Tibial nerve (tissue), 4 donors: ENCODE measurements around the gene KRTAP5-1. TPM values are rescaled to one million over a fixed set of nuclear protein-coding genes. Genes with fewer than 3 reads are reported as not detected.

ENCODE experiments used
- DNase-seq, 2 donors: peaks; one replicate each; pipeline ENCODE4 v3.0.0-alpha.2; 2019; ENCODE audit warnings: low spot score in 2 of 2
- H3K27ac ChIP-seq, 4 donors: fragments of 200-600 bp; sonication (generic) in 3 of 4; one replicate each; pipeline ENCODE4 v1.5.1; 2017 to 2019; ENCODE audit warnings: mild to moderate bottlenecking in 1 of 4
- H3K27me3 ChIP-seq, 2 donors: fragments of 200-600 bp; sonication (generic) in 1 of 2; one replicate each; pipeline versions ENCODE4 v1.5.1 to v1.6.0; 2017 to 2019
- H3K36me3 ChIP-seq, 3 donors: fragments of 200-600 bp; sonication (generic); one replicate each; pipeline ENCODE4 v1.5.1; 2018 to 2019
- H3K4me1 ChIP-seq, 4 donors: fragments of 200-600 bp; sonication (generic) in 3 of 4; one replicate each; pipeline ENCODE4 v1.5.1; 2017 to 2019
- H3K4me3 ChIP-seq, 4 donors: fragments of 200-600 bp; sonication (generic) in 3 of 4; one replicate each; pipeline ENCODE4 v1.5.1; 2017 to 2019; ENCODE audit warnings: mild to moderate bottlenecking in 1 of 4, moderate library complexity in 1 of 4
- H3K9me3 ChIP-seq, 4 donors: fragments of 200-600 bp; sonication (generic) in 3 of 4; one replicate each; pipeline ENCODE4 v1.5.1; 2017 to 2019
- EP300 ChIP-seq, 2 donors: sonication (generic); formaldehyde crosslinking; IDR thresholded peaks; one replicate each; pipeline ENCODE4 v1.6.1; 2017; ENCODE audit warnings: antibody characterized with exemption in 2 of 2, mild to moderate bottlenecking in 1 of 2
- POLR2A ChIP-seq, 2 donors: fragments of 450-650 bp; IDR thresholded peaks; one replicate each; pipeline ENCODE4 v1.6.1; 2017; ENCODE audit warnings: antibody characterized with exemption in 2 of 2, mild to moderate bottlenecking in 2 of 2, moderate library complexity in 2 of 2
- WGBS, 2 donors: methylation state at CpG; one replicate each; pipeline ENCODE4 v1.1.5; 2018; 5-methylcytosine and 5-hydroxymethylcytosine counted together
- total RNA-seq, 4 donors: library from RNA; depleted of rRNA; stranded (reverse); fragments of >200 nt; gene quantifications; one replicate each; pipeline ENCODE4 v1.1.0, GENCODE V29; 2016
- TF ChIP-seq, protein P1 (sequence below), 5 experiments: fragments of 200-600 bp in 3 of 5; fragments of 450-650 bp in 2 of 5; sonication (generic) in 3 of 5; IDR thresholded peaks; one replicate each; pipeline ENCODE4 v1.5.1; 2016 to 2019; ENCODE audit warnings: antibody characterized with exemption in 5 of 5, mild to moderate bottlenecking in 3 of 5, moderate library complexity in 2 of 5

Gene KRTAP5-1
- total RNA-seq, 4 donors from 2014 or later: not detected

DNA sequence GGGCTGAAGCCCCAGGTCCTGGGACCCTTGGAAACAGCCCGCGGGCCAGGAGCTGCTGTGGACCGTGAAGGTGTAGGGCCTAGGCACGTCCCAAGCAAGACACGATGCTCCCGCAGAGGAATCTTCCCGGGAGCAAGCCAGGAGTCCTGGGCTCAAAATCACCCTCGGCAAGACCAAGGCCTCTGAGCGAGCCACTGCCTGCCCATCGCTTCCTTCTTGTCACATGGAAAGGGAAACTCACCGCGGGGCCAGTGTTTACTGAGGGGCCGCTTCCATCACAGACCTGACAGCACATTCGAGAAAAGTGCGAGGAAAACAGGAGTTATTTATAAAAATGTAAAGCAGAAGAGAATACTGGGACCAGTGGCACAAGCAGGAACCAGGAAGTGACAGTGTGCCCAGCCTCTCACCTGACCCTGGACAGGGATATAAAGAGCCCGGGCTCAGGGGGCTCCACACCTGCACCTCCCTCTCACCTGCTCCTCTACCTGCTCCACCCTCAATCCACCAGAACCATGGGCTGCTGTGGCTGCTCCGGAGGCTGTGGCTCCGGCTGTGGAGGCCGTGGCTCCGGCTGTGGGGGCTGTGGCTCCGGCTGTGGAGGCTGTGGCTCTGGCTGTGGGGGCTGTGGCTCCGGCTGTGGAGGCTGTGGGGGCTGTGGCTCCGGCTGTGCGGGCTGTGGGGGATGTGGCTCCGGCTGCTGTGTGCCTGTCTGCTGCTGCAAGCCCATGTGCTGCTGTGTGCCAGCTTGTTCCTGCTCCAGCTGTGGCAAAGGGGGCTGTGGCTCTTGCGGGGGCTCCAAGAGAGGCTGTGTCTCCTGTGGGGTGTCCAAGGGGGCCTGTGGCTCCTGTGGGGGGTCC is 44.5 kb upstream of the KRTAP5-1 start, which contains the start of gene KRTAP5-5:
TSS of gene KRTAP5-5 (plus strand) at position 450 of the 860 bp plus-strand sequence. CDS start at position 516, 66 bp downstream.
- WGBS, 2 donors: 81 to 82% methylated on average over 18 to 21 of the region's 26 CpGs
- no peak within 1 kb of the TSS for H3K27ac ChIP-seq
- no peak for TF ChIP-seq EP300 (IDR thresholded peaks at IDR 0.05)
- TF ChIP-seq, protein P1, sequence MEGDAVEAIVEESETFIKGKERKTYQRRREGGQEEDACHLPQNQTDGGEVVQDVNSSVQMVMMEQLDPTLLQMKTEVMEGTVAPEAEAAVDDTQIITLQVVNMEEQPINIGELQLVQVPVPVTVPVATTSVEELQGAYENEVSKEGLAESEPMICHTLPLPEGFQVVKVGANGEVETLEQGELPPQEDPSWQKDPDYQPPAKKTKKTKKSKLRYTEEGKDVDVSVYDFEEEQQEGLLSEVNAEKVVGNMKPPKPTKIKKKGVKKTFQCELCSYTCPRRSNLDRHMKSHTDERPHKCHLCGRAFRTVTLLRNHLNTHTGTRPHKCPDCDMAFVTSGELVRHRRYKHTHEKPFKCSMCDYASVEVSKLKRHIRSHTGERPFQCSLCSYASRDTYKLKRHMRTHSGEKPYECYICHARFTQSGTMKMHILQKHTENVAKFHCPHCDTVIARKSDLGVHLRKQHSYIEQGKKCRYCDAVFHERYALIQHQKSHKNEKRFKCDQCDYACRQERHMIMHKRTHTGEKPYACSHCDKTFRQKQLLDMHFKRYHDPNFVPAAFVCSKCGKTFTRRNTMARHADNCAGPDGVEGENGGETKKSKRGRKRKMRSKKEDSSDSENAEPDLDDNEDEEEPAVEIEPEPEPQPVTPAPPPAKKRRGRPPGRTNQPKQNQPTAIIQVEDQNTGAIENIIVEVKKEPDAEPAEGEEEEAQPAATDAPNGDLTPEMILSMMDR (IDR thresholded peaks at IDR 0.05): no peak
- no peak for TF ChIP-seq POLR2A (IDR thresholded peaks at IDR 0.05)
- no peak for DNase-seq
- H3K27me3 ChIP-seq: peaks cover 0 to 50% of the 10 kb centered on the region in 2 donors
- H3K9me3 ChIP-seq: no peaks in the 10 kb centered on the region
- no peaks in the 10 kb centered on the region for H3K4me1 ChIP-seq
- no peaks in the 10 kb centered on the region for H3K36me3 ChIP-seq
- H3K4me3 ChIP-seq: no peak within 1 kb of the TSS

DNA sequence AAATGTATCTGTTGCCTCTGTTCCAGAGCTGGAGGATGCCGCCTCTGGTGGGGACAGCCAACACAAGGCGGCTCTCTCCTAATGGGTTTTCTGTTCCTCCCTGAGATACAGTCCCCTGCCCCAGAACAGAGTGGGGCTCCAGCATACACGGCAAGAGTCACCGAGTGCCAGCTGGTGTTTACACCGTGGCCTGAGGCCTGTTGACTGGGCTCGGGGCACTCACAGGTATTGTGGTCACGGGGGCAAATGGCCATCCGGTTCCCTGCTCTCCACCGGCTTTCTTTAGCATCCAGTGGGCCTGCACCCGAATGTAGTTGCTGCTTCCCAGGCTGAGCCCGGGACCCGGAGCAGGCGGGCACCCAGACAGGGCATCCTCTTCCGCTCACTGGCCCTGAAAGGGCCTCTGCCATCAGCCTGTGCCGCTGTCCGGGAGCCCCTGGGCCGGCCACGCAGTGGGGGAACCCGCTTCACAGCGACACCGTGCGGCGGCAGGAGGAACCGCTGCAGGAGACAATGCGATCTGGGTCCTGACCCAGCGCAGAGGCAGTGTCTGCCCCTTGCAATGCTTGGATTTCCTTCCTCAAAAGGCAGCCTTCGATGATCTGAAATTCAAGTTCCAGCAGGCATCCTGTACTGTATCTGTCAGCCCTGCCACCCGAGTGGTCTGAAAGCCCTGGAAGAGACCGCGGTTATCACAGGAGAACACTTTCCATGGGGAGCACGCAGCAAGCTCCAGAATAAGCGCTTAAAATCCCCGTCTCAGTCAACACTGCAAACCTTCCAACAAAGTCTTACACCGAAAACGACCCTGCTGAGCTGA is 43.6 kb upstream of the KRTAP5-1 start:
- DNase-seq: peak in 1 of 2 donors; percentile 25
- WGBS, 2 donors: 28 to 34% methylated on average over 19 to 26 of the region's 35 CpGs
- peaks cover 0 to 45% of the 10 kb centered on the region in 2 donors for H3K27me3 ChIP-seq

DNA sequence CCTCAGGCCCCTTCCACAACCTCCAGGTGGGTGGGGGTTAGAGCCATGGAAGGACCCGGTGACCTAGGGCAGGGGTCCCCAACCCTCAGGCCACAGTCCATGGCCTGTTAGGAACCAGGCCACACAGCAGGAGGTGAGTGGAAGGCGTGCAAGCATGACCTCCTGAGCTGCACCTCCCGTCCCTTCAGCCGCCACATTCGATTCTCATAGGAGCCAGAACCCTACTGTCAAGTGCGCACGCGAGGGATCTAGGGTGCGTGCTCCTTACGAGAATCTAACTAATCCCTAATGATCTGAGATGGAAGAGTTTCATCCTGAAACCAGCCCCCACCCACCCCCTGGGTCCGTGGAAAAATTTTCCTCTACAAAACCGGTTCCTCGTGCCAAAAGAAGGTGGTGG is 40.5 kb upstream of the KRTAP5-1 start:
- TF ChIP-seq POLR2A (IDR thresholded peaks at IDR 0.05) (no peak), EP300 (IDR thresholded peaks at IDR 0.05) (no peak)
- TF ChIP-seq, protein P1 (IDR thresholded peaks at IDR 0.05): no peak
- H3K9me3 ChIP-seq: no peaks in the 10 kb centered on the region
- H3K36me3 ChIP-seq: no peaks in the 10 kb centered on the region
- no peak overlapping the region for H3K27ac ChIP-seq
- WGBS, 2 donors: 84 to 89% methylated on average over 12 to 13 of the region's 13 CpGs
- H3K4me1 ChIP-seq: no peaks in the 10 kb centered on the region
- no peak overlapping the region for H3K4me3 ChIP-seq
- no peak for DNase-seq
- peaks cover 0 to 23% of the 10 kb centered on the region in 2 donors for H3K27me3 ChIP-seq

More for the DNA sequence above, 43.6 kb upstream of the KRTAP5-1 start:
- Histone ChIP-seq H3K36me3 (no peaks in the 10 kb centered on the region), H3K4me1 (no peaks in the 10 kb centered on the region), H3K4me3 (no peak overlapping the region), H3K27ac (no peak overlapping the region), H3K9me3 (no peaks in the 10 kb centered on the region)
- no peak for TF ChIP-seq EP300 (IDR thresholded peaks at IDR 0.05)
- TF ChIP-seq, protein P1 (IDR thresholded peaks at IDR 0.05): peak; percentile 56 to 79 (median 74)

DNA sequence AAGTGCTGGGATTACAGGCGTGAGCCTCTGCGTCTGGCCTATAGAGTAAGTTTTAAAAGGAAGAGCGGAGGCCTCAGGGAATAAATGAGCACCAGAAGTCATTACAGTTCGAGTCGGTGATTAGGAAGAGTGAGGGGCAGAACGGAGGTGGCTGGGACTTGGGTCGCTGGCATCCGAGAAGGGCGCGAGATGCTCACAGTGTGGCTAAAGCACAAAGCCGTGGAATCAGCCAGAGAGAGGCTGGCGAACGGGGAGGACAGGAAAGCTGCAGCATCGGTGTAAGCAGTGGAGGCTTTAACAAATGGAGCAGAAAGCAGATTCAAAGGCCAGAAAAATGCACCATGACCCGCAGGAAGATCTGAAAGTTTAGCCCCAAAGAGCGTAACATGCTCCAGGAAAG is 39.5 kb upstream of the KRTAP5-1 start:
- H3K4me3 ChIP-seq: no peak overlapping the region
- no peaks in the 10 kb centered on the region for H3K4me1 ChIP-seq
- H3K9me3 ChIP-seq: no peaks in the 10 kb centered on the region
- H3K27ac ChIP-seq: no peak overlapping the region
- no peak for DNase-seq
- H3K36me3 ChIP-seq: no peaks in the 10 kb centered on the region
- H3K27me3 ChIP-seq: peaks cover 0 to 18% of the 10 kb centered on the region in 2 donors
- 72% methylated on average over 16 of the region's 16 CpGs for whole genome bisulfite sequencing, 2 donors
- TF ChIP-seq POLR2A (IDR thresholded peaks at IDR 0.05) (no peak), EP300 (IDR thresholded peaks at IDR 0.05) (no peak)
- TF ChIP-seq, protein P1 (IDR thresholded peaks at IDR 0.05): no peak
